Stimulated activated CD8-positive, alpha-beta memory T cell treated with anti-CD3 and anti-CD28 coated beads, Interleukin-12 subunit alpha, Interleukin-12 subunit beta, amount 100 ng/mL, for 4 hours (primary cell): ENCODE data around the gene TNRC6B.
"Not testable (repeated sequence)": the region's sequence is repeated elsewhere in the genome, so short reads cannot be mapped to it uniquely, and the experiment has no call there.

Source experiments
- DNase-seq: peaks from one replicate; pipeline ENCODE4 v3.0.0-alpha.2; 2020; ENCODE audit warnings: low read depth

The TNRC6B gene

GRCh38 chr22:40182231-40182835 lies 4.6 kb downstream of the TNRC6B start:
- no peak for DNase-seq

- DNase-seq: no peak
Measured at GRCh38 chr22:40183029-40183581, 5.4 kb downstream of the TNRC6B start.

- not testable (repeated sequence) for DNase-seq
Measured at GRCh38 chr22:40183603-40184002, 5.9 kb downstream of the TNRC6B start.

GRCh38 chr22:40187389-40187788 lies 9.7 kb downstream of the TNRC6B start:
- no peak for DNase-seq

DNA sequence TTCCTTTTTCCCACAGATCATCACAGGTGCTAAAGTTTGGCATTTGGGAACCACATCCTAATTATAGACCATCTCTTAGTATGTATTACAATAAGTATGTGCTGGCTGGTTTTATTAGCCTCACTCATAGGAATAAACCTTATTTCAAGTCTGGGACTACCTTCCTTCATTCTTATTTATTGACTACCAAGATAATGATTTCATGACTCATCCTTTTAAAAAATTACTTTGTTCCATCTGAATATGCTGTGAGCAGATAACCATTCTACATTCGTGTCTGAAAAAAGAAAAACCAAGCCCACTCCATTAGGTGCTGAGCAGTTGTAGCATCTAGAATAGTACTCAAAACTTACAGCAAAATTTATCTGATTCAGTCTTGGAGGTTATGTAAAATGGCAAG lies 12.3 kb downstream of the TNRC6B start:
- no peak for DNase-seq

DNA sequence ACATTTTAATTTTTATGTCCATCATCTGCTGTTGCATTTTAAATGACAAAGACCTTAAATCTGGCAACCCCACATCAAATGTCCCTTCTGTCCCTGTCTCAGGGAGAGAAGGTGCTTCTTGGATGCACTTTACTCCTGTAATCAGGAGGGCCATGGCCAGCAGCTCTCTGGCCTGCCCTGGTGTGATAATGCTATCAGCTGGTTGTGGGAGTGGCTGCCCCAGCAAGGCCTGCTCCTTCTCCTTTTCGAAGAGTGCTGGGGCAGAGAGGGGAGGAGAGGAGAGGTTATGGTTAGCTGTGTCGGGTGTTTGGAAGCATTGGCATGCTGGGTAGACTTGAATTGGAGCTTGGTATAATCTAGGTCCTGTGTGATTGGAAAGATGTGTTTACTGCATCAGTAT lies 12.8 kb downstream of the TNRC6B start:
- DNase-seq: no peak

GRCh38 chr22:40193429-40194421 lies 16.0 kb downstream of the TNRC6B start:
- no peak for DNase-seq

- DNase-seq: no peak
Measured at GRCh38 chr22:40194656-40195055, 16.9 kb downstream of the TNRC6B start.

- DNase-seq: no peak
Measured at GRCh38 chr22:40196628-40197360, 19.1 kb downstream of the TNRC6B start.

GRCh38 chr22:40197421-40197820 lies 19.7 kb downstream of the TNRC6B start:
- not testable (repeated sequence) for DNase-seq

DNA sequence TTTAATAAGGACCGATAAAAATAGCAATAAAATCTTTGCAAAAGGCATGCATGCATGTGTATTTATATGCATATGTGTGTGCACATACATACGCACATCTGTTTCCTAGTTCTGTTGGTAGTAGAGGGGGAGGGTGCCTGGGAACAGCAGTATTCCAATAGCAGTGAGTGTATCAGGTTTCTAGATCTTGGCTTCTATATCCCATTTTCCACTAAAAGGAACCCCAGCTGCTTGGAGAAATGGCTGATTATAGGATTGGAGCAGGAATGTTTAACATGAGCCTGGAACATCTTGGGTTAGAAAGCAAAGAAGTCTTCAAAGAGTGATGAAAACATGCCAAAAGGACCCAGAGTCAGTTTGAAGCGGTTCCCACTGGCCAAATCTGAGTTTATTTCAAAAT lies 21.0 kb downstream of the TNRC6B start:
- DNase-seq: no peak

DNA sequence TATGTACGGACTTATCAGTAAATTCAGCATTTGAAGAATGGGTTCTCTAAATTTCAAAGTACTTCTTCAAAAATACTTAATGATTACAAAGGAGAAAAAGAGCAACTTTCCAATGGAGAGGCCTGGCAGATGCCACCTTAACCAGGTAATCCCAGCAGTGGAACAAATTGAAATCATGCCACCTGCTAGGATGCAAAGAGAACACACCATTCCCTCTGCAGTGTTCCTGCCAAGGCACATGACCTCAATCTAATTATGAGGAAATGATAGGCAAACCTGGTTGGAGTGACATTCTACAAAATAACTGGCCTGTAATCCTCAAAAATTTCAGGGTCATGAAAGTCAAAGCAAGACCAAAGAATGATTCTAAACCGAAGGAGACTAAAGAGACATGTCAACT lies 21.5 kb downstream of the TNRC6B start:
- DNase-seq: no peak

DNA sequence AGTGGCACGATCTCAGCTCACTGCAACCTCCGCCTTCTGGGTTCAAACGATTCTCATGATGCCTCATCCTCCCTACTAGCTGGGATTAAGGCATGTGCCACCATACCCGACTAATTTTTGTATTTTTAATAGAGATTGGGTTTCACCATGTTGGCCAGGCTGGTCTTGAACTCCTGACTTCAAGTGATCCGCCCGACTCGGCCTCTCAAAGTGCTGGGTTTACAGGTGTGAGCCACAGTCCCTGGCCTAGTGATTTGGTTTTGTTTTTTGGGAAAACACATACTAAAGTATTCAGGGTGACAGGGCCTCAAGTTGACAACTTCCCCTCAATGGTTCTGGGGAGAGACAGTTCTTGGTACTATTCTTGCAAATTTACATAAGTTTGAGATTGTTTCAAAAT lies 22.1 kb downstream of the TNRC6B start:
- no peak for DNase-seq

DNA sequence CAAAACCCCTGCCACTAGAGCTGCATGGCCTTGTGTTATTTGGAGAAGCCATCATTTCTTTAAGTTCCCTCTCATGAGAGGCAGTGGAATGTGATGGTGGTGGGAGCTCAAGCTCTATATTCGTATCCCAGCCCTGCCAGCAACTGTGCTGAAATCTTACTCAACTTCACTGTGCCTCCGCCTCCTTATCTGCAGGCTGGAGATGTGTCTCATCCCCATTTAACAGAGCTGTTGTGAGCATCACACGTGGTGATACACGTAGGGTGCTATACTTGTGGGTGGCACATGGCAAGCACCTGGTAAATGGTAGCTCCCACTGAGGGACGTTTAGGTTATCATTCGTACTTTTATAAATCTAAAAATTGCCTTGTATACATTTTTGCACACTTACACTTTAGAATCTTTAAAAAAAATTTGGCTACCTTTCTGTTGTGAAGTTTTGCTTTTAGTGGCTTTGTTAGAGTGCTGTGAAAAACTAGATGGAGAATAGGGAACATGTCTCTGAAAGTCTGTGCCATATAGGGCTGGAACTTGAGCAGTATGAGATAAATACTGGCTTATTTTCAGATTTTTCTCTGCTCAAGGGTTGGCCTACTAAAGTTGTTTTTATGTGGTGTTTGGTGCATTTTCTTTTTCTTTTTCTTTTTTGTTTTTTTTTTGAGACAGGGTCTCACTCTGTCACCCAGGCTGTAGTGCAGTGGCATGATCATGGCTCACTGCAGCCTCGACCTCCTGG lies 23.2 kb downstream of the TNRC6B start:
- no peak for DNase-seq

- no peak for DNase-seq
Measured at GRCh38 chr22:40202225-40202944, 24.7 kb downstream of the TNRC6B start.

GRCh38 chr22:40203572-40203971 lies 25.8 kb downstream of the TNRC6B start:
- DNase-seq: no peak

GRCh38 chr22:40204321-40205116 lies 26.8 kb downstream of the TNRC6B start:
- DNase-seq: no peak

DNA sequence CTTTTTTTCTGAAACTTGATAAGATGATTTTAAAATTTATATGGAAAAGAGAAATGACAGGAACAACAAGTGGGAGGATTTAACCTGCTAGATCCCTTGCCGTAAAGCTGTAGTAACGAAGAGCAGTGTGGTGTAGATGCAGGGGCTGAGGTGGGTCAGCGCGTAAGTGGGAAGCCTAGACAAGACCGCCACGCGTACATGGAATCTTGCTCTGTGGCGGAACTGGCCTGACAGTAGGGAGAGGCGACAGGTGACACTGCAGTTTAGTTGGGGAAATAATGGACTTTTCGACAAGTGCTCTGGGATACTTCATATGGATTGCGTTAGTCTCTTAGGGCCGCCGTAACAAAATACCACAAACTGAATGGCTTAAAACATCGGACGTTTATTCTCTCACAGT lies 28.8 kb downstream of the TNRC6B start:
- no peak for DNase-seq

DNA sequence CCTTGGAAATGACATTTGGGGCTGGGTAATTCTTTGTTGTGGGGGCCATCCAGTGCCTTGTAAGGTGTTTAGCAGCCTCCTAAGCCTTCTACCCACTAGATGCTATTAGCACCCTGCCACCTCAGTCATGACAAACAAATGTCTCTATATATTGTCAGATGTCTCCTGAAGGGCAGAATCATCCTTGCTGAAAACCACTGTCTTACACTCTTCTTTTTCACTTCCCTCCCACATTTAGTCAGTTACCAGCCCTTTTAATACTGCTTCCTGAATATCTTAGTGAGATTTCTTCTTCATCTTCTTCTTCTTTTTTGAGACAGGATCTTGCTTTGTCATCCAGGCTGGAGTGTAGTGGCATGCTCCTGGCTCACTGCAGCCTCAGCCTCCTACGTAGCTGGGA lies 33.1 kb downstream of the TNRC6B start:
- no peak for DNase-seq

DNA sequence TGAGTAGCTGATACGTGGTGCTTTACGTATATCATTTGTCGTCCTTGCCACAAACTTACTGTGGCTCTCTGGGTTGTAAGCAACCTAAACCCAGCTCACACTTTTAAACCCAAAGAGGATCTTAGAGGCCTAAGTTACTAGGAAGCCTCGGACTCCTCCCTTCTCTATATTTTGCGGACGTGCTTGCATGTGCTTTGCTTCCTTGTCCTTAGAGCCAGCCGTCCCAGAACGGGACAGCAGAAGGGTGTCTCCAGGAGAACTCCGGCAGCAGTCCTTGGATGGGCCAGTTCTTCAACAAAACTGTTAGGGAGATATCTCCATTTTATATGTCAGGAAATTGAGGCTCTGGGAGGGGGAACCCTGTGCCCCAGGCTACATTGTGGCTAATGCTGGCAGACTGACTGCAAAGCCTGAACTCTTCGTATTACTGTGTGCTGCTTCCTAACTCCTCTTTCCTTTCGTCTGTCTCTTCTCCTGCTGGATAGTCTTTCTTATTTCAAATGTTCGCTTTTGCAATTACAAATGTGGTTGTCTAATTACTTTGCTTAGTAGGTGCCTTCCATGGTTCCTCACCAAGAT lies 33.8 kb downstream of the TNRC6B start:
- DNase-seq: no peak
